ENCODE results near the gene DECR2. TPM values are rescaled to one million over a fixed set of nuclear protein-coding genes. Genes with fewer than 3 reads are reported as not detected.

Gene DECR2
- total RNA-seq, 1 donor from 2014 or later, result 28.6 TPM

DNA sequence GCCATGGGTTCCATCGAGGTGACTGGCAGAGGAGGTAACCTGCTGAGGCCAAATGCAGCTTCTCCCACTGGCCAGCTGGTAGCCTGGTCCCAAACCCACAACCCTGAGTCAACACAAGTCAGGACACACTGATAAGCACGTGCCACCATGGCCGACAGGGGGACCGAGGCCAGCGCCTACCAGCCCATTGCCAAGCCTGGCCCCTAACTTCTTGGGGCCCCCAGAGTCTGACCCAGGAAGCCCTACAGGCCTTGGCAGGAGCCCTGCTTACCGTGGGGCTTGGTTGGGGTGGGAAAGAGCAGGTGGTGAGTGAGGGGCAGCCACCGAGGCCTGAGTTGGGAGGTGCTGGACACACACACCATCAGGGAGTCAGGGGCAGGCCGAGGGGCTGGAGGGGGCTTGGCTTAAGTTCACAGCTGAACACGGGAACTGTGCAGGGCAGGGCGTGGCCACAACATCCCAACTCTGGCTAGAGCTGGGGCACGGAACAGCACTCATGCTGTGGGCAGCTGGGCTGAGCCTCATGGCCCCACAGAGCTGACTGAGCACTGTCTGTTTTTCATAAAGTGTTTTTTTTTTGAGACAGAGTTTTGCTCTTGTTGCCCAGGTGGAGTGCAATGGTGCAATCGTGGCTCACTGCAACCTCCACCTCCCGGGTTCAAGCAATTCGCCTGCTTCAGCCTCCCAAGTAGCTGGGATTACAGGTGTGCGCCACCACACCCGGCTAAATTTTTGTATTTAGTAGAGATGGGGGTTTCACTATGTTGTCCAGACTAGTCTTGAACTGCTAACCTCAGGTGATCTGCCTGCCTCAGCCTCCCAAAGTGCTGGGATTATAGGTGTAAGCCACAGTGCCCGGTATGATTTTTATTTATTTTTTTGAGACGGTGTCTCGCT lies 36.8 kb upstream of the DECR2 start:
- DNase-seq (ENCODE audit: low read depth), result no peak

DNA sequence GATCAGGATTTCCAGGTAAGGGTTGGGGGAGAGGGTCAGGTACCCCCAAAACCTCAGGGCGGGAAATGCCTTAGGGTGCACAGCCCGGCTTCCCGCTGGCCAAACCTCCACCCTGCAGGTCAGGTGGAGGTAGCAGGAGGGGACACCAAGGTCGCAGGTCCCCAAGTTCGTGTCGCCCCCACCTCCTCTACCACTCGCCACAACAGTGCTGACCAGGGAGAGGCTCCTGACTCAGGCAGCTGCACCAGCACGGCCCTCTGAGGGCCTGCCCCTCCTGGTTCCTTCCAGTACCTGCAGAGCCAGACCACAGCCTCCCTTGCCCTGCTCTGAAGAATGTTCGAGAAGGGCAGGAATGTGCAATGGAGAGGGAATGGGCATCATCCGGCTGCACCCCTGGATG lies 35.2 kb upstream of the DECR2 start:
- no peak for DNase-seq (ENCODE audit: low read depth)

DNA sequence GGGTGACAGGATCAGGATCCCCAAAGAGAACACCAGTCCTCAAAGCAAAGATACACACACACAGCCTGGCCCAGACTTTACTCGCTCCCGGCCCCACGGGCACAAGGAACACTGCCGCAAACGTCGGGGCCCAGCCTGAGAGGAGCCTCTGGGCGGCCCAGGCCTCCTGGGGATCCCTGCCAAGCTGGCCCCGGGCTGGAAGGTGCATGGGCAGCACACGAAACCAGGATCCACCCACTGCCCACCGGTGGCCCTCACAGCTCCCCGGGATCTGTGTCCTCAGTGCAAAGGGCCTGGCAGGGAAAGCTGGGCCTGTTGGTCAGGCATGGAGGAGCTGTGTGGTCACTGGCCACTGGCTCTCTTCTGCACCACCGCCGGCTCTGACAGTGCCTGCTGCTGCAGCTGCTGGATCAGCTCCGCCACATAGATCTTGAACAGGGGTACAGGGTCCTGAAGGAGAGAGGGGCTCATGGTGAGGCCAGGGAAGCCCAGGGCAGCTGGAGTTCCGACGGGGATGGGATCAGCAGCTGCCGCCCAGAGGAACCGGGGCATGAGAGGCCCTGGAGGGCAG lies 34.3 kb upstream of the DECR2 start:
- no peak for DNase-seq (ENCODE audit: low read depth)

DNA sequence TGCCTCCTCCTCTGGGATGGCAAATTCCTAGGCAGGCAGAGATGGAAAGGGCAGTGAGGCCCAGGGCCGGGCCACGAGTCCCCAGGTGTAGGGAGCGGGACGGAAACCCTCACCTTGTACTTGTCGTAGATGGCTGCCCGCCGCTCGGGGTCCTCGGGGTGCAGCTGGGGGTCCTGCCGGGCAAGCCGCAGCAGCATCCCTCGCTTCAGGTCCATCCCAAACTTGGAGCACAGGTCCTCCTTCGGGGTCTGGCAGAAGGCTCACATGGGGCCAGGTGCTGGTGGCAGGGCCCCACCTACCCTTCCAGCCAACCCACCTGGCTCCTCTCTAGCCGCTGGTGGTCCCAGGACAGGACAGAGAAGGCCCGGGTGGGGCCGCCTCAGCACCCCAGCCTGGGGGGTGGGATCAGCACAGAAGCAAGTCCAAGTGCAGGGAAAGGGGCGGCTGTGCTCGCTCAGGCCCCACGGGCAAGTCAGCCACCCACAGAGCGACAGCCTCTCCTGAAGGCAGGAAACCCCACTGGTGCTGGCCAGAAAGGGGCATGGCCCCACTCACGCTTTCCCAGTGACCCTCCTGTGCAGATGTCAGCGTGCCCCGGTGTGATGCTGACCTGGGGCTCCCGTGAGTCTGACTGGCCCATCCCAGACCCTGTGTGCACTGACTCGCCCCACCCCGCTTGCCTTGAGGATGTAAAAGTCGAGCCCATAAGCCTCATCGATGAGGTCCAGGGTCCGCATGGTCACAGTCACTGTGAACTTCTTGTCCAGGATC lies 33.1 kb upstream of the DECR2 start:
- no peak for DNase-seq (ENCODE audit: low read depth)

DNA sequence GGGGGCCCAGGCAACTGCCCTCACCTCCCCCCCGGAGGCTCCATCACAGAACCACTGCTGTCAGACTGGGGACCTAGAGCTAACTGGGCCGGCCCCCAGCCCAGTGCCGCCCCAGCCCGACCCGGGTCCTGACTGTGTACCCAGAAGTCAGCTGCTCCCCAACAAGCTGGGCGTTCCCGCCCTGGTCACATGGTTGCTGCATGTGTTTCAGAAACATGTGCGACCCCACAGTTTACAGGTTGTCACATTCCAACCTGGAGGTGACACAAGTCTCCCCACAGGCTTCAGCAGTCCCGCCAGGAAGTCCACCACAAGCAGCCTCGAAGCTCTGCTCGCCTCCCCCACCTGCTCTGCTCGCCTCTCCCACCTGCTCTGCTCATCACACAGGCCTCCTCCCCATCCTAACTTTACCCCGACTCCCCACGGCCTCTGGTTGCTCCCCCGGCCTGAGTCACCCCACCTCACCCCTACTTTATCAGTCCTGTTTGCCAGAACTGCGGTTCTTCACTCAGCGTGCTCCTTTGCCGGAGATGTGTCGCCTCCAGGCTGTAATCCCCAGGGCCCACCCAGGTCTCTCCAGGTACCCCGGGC lies 32.3 kb upstream of the DECR2 start:
- no peak for DNase-seq (ENCODE audit: low read depth)

DNA sequence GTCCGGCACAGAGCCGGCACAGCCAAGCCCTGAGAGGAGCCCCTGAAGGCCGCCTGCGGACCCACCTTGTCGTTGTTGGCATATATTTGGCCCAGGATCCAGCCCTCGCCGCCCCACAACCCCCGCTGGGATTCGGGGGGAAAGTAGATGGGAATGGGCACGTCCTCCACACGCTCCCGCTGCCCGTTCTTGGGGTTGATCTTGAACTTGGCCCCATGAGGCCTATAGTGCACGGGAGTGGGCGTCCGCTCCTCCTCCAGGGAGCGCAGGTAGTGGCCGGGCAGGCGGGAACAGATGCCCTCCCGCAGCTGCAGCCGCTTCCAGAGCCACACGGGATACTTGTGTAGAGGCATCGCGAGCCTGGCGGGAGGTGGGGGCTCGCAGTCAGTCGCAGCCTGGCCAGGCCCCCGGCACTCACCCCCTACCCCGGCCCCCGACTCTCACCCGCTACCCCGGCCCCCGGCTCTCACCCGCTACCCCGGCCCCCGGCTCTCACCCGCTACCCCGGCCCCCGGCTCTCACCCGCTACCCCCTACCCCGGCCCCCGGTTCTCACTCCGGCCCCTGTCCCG lies 31.7 kb upstream of the DECR2 start:
- DNase-seq (ENCODE audit: low read depth), result no peak

DNA sequence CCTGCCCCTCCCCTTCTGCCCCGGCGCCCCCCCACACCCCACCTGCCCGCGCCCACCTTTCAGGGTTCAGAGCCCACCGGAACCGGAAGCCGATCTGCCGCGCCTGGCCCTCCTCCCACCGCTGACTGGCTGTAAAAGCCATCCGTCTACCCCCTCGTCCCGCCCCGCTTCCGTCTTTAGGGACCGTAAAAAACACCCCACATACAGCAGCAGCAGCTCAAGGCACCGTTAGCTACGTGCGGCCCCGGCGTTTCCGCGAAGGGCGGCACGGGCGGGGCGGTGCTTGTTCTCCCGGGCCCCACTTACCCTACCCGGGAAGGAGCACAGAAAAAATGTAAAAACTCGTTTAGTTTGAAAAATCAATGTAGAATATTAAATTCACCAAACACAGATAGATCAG lies 31.2 kb upstream of the DECR2 start, which contains the start of gene MRPL28:
Gene MRPL28 (minus strand): TSS at position 96 of the 400 bp plus-strand sequence. CDS start 320 bp downstream, outside the sequence.
- peak; percentile 95 for DNase-seq (ENCODE audit: low read depth)

DNA sequence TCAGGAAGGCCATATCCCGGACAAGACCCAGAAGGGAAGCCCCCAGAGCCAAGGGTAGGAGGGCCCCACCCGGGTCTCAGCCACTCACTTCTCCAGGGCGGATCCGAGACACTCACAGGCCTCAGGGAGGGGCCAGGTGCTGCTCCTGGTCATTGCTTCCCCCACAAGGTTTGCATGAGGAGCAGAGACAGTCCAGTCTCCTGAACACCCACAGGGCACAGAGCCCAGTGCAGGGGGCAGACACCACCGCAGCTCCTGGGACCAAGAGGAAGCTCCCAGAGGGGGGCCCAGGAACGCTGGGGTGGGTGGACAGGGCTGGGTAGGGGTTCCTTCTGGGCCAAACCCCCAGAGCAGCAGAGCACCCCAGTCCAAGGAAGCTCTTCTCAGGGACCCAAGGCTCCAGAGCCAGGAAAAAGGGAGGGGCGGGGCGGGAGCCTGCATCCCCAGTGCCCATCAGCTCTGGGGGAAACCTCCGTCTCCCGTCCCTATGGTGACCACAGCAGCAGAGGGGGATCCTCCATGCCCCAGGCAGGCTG lies 30.6 kb upstream of the DECR2 start:
- no peak for DNase-seq (ENCODE audit: low read depth)

DNA sequence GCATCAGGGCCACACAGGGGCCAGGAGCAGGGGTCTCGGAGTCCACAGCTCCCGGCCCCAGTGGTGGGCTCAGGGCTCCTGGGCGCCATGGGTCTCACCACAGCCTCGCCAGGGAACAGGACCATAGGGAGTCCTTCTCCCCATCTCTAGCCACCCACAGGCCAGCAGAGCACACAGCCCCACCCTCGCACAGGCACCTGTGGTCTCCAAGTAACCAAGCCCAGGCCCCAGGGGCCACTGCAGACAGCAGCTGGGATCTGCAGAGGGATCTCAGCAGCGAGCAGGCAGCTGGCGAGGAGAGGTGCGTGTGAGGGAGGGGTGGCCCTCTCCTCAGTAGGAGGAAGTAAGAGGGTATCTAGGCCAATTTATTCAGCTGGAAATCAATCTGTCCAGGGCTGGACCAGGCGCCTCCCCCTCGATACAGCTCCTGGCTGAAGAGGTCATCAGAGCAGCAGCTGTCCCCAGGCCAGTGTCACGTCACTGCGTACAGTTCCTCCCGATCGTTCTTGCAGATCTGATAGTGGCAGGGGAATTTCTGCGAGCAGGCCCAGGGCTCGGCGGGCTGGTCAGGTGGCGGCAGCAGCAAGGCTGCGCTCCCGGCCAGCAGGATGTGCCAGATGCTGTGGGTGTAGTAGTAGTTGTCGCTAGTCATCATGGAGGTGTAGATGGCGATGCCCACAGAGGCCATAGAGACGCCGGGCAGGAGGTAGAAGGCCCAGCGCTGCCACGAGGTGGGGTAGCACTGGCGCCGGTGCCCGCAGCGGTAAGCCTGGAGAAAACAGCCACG lies 30.0 kb upstream of the DECR2 start:
- DNase-seq (ENCODE audit: low read depth), result no peak

DNA sequence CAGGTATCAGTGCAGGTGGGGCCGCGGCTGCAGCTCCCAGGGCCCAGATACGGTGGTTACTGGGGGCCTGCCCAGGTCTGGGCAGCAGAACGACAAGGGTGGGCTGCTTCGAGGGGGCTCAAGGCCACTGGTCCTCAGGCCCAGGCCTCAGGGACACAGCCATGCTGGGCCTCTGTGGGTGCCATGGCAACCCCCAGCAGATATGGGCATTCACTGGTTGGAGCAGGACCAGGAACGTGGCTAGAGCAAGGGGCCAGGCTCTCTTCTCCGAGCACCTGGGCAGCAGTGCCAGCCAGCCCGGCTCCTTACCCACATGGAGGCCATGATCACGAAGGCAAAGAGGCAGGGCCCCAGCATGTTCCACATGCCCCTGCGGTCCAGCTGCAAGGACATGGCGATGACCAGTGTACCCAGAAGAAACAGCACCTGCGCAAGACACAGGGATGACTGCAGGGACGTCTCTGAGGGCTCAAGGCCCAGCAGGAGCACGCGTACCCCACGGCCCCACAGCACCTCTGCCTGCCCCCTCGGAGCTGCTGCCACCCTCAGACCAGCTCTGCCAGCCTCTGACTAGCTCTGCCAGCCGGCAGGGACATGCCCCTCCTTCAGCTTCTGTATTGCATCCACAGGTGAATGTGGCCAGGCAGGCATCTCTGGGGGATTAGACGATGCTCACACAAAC lies 29.2 kb upstream of the DECR2 start:
- DNase-seq (ENCODE audit: low read depth), result no peak

DNA sequence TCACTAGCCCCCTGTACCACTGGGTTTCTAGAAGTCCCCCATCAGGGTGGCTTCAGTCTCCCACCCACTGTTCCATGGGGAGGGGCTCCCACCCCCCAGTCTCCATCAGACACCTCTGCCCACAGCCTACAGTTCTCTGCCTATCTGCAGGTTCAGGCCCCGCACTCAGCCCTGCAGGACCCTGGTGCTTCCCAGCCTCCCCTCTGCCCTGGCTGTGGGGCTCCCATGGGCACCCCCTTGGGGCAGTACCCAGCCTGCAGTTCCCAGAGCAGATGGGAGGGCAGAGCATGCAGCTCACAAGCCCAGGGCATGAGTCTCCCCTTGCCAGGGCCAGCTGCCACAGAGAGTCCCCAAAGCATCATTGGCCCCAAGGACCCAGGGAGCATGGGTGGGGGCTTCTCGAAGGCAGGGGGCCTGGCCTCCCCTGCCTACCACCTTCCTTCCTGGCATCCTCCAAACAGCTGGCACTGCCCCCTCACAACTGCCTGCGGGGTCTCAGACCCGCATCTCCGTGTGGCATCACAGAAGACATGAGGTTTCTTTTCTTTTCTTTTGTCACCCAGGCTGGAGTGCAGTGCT lies 28.6 kb upstream of the DECR2 start:
- no peak for DNase-seq (ENCODE audit: low read depth)

DNA sequence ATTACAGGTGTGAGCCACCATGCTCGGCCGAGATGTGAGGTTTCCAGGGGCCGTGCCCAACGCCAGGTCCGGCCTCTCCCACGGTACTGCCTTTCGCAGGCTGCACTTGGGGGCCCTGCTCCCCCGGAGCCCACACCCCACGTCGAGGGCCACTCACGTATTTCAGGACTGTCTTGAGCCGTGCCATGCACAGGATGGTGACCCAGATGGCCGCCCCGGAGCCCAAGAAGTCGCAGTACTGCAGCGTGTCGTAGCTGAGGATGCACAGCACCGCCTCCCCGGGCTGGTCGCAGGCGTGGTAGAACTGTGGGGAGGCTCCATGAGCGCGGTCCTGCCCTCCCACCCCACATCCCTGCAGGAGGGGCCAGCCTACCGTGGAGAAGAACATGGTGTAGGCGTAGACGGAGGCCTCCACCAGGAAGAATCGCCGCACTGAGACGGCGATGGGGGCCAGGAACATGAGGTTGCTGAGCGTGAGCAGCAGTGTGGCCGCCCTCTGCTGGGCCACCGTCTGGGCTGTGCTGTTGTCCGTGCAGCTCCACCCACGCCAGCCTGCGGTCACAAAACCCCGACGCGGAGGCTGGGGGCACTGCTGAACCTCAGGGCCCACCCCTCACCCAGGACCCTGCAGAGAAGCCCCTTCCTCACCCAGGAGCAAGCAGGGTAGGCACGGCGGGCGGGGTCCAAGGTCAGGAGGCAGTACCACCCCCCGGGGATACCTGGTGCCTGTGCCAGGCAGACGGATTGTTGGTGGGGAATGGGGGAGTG lies 27.7 kb upstream of the DECR2 start:
- no peak for DNase-seq (ENCODE audit: low read depth)

DNA sequence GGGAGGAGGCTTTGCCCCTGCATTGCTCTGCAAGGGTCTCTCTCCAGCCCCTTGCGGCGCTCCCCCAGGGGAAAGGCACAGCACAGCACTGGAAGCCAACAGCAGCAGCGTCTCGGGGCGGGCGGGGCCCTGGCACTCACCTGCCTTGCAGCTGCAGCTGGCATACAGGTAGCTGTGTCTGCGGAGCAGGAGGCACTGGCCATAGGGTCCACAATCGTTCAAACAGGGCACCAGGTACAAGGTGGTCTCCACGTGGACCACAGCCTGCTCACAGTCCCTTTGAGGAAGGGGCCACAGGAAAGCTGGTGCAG lies 27.1 kb upstream of the DECR2 start:
- DNase-seq (ENCODE audit: low read depth), result no peak

DNA sequence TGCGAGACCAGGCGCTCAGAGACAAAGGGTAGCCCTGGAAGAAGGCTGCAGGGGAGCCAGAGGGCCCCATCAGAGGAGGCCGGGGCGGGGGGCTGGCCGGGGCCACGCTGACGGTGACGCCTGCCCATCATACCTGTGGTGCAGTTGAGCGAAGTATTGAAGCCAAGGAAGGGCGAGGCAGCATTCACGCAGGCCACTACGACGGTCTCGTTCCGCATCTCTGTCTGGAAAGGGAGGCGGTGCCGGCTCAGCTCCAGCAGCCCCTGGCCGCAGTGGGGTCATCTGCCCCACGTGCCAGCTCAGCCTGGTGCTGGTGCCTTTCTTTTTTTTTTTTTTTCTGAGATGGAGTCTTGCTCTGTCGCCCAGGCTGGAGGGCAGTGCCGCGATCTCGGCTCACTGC lies 26.5 kb upstream of the DECR2 start:
- DNase-seq (ENCODE audit: low read depth), result no peak

DNA sequence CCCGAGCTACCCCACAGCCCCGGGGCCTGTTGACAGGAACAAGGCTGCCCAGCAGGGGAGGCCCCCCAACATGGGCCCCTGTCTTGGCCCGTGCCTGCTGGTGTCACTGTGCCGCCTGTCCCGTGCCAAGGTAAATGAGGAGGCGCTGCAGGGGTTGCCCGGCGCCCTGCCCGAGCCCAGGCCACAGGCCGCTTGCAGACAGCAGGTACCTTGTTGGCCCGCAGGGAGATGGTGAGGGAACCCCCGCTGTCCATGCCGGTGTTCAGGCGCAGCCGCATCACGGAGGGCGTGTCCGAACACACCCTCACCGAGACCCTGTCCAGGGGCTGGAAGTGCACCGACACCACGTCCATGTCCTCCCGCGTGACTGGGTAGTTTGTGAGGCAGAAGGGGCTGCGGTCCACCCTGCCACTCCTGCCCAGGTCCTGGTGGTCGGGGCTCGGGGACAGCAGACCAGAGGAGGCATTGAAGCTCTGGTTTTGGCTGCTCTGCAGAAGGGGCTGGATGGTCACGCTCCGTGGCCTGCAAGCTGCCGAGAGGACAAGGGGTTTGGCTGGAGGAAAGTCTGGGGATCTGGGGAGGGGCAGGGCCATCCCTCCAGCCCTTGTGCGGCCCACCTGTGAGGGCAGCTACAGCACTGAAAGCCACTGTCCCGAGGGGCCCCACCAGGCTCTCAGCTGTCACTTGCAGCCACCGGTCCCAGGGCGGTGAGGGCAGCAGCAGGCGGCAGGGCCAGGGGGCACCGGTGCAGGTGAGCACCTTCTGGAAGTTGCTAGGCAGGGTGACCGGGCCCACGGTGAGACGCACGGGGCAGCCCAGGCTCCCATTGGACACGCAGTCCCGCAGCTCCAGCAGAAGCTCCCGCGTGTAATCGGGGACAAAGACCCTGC lies 25.5 kb upstream of the DECR2 start:
- DNase-seq (ENCODE audit: low read depth), result no peak

DNA sequence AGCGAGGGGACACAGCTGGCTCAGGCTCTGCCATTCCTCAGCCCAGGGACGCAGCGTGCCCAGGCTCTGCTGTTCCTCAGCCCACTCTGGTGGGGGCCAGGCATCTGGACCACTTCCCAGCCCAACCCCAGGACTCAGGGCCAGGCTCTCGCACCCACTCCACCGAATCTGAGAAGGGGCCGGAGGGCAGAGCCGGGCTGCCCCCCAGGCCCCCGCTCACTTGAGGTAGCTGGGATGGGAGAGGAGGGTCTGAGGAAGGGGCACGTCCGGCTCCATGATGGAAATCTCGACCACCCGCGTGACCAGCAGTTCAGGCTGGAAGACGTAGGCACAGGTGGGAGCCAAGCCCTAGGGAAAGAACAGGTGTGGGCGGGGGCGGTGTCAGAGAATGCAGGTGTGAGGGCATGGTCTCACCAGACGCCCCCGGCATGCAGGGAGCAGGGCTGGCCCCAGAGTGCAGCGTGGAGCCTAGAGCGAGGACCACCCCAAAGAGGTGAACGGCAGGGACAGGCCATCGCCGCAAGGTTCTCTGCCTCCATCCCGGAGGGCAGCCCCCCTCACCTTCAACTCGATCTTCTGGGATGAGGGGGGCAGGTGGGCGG lies 24.8 kb upstream of the DECR2 start:
- no peak for DNase-seq (ENCODE audit: low read depth)

DNA sequence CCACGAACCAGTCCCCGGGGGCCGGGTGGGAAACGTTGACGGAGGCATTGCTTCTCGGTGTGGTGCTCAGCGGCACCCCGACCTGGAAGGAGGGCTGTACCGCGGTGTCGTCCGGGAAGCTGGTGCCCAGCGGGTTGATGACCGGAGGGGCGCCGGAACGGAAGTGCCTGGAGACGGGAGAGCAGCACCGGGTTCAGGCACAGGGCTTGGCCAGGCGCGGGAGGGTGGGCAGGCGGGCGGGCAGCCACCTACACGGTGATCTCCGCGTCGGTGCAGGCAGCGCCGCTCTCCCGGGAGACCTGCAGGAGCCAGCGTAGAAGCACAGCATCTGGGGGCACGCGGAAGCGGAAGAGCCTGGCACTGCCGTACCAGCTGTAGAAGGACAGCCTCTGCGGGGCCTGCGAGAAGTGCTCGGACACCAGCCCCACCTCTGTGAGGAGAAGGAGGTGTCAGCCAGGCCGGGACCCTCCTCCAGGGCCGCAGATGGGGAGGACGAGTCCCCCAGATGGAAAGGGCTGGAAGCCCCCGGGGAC lies 24.2 kb upstream of the DECR2 start:
- no peak for DNase-seq (ENCODE audit: low read depth)

All from myocyte (in vitro differentiated cells).